Mammary epithelial cell (primary cell): ENCODE results near the gene TBC1D1.

Experiments used
- CTCF ChIP-seq, 2 donors: IDR thresholded peaks in 1 of 2; conservative IDR thresholded peaks in 1 of 2; 2 replicates each; pipeline ENCODE4 v1.5.1; 2011 to 2012; ENCODE audit warnings: inconsistent platforms in 2 of 2, low read length in 2 of 2, mild to moderate bottlenecking in 2 of 2, control low read depth in 1 of 2, low read depth in 1 of 2; ENCODE audit not compliant: insufficient read depth in 1 of 2; ENCODE audit errors: extremely low read depth in 1 of 2
- EZH2 ChIP-seq: IDR thresholded peaks from 2 replicates; pipeline ENCODE4 v1.6.1; 2012; ENCODE audit warnings: low read length, inconsistent platforms, borderline replicate concordance

GRCh38 chr4:37970702-37971101, 79.8 kb downstream of the TBC1D1 start:
- TF ChIP-seq CTCF (conservative IDR thresholded peaks at IDR 0.05 in 1 of 2, IDR thresholded peaks at IDR 0.05 in 1 of 2; ENCODE audit: extremely low read depth in 1 of 2, insufficient read depth in 1 of 2, low read depth in 1 of 2, low read length in 2 of 2) (peak; percentile 64 to 77), EZH2 (no peak)
